Activated naive CD4-positive, alpha-beta T cell treated with anti-CD3 and anti-CD28 coated beads, Interleukin-2, amount 50 U/mL, for 24 hours (primary cell): Measurements from ENCODE around the gene G6PC3.
"Not testable (repeated sequence)": the region's sequence is repeated elsewhere in the genome, so short reads cannot be mapped to it uniquely, and the experiment has no call there.

Source experiments
- H3K27ac Mint-ChIP-seq: one replicate; pipeline ENCODE4 v1.8.0; 2021; ENCODE audit warnings: mild to moderate bottlenecking, mixed read lengths
- H3K27me3 Mint-ChIP-seq: one replicate; pipeline ENCODE4 v1.8.0; 2021; ENCODE audit warnings: mixed read lengths
- H3K36me3 Mint-ChIP-seq: one replicate; pipeline ENCODE4 v1.8.0; 2021; ENCODE audit warnings: mixed read lengths
- H3K4me1 Mint-ChIP-seq: one replicate; pipeline ENCODE4 v1.8.0; 2021; ENCODE audit warnings: mixed read lengths
- H3K4me3 Mint-ChIP-seq: one replicate; pipeline ENCODE4 v1.8.0; 2021; ENCODE audit warnings: mild to moderate bottlenecking, mixed read lengths
- H3K9me3 Mint-ChIP-seq: one replicate; pipeline ENCODE4 v1.8.0; 2021; ENCODE audit warnings: mixed read lengths

G6PC3 gene

DNA sequence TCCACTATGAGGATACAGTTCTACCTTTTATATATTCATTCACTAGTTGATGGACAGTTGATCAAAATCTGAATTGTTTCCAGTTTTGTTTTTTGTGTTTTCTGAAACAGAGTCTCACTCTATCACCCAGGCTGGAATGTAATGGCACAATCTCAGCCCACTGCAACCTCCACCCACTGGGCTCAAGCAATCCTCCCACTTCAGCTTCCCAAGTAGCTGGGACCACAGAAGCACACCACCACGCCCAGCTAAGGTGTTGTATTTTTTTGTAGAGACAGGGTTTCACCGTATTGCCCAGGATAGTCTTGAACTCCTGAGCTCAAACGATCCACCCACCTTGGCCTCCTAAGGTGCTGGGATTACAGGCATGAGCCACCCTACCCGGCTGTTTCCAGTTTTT is 25.0 kb upstream of the G6PC3 start:
- H3K4me3 Mint-ChIP-seq = no peak overlapping the region
- H3K27ac Mint-ChIP-seq = no peak overlapping the region
- H3K9me3 Mint-ChIP-seq = no peaks in the 10 kb centered on the region
- H3K4me1 Mint-ChIP-seq = peaks cover 14% of the 10 kb centered on the region
- peaks cover 4% of the 10 kb centered on the region for H3K36me3 Mint-ChIP-seq
- H3K27me3 Mint-ChIP-seq = no peaks in the 10 kb centered on the region

DNA sequence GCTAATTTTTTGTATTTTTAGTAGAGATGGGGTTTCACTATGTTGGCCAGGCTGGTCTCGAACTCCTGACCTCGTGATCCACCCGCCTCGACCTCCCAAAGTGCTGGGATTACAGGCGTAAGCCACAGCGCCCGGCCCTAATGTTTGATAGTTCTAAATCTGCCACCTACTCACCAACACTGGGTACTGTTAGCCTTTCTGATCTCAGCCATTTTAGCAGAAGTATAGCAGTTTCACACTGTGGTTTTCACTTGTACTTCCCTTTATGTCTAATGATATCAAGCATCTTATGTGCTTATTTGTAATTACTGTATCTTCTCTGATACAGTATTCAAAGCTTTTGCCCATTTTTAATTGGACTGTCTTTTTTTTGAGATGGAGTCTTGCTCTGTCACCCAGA is 23.6 kb upstream of the G6PC3 start:
- H3K27ac Mint-ChIP-seq, H3K36me3 Mint-ChIP-seq: not testable (repeated sequence)

DNA sequence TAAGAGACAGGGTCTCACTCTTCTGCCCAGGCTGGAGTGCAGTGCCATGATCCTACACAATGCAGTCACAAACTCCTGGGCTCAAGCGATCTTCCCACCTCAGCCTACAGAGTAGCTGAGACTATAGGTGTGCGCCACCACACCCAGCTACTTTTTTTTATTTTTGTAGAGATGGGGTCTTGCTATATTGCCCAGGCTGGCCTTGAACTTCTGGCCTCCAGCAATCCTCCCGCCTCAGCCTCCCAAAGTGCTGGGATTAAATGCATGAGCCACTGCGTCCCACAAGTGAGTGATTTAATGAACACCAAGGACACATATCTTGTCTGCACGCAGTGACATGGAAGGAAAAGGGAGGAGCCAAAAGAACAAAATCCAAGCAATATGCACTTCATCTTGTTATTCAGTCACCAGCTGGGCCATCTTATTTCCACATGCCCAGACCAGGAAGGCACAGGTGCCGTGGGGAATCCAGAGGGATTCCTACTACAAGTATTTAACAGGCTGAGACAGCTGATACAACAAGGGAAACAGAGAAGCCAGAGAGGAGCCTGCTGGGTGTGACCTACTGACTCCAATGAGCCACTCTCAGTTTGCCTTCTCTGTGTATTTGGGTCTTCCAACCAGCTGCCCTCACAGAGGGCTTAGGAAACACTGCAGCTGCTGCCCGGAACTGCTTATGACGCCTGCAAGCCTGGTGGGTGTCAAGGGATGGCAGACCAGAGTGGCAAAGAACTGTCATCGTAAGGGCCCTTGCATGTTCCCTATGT is 21.1 kb upstream of the G6PC3 start:
- H3K27ac Mint-ChIP-seq = no peak overlapping the region
- H3K9me3 Mint-ChIP-seq = no peaks in the 10 kb centered on the region
- no peaks in the 10 kb centered on the region for H3K27me3 Mint-ChIP-seq
- peaks cover 4% of the 10 kb centered on the region for H3K36me3 Mint-ChIP-seq
- peaks cover 18% of the 10 kb centered on the region for H3K4me1 Mint-ChIP-seq
- H3K4me3 Mint-ChIP-seq = no peak overlapping the region

More for the DNA sequence above, 23.6 kb upstream of the G6PC3 start:
- H3K4me1 Mint-ChIP-seq, H3K4me3 Mint-ChIP-seq, H3K9me3 Mint-ChIP-seq, H3K27me3 Mint-ChIP-seq: not testable (repeated sequence)

DNA sequence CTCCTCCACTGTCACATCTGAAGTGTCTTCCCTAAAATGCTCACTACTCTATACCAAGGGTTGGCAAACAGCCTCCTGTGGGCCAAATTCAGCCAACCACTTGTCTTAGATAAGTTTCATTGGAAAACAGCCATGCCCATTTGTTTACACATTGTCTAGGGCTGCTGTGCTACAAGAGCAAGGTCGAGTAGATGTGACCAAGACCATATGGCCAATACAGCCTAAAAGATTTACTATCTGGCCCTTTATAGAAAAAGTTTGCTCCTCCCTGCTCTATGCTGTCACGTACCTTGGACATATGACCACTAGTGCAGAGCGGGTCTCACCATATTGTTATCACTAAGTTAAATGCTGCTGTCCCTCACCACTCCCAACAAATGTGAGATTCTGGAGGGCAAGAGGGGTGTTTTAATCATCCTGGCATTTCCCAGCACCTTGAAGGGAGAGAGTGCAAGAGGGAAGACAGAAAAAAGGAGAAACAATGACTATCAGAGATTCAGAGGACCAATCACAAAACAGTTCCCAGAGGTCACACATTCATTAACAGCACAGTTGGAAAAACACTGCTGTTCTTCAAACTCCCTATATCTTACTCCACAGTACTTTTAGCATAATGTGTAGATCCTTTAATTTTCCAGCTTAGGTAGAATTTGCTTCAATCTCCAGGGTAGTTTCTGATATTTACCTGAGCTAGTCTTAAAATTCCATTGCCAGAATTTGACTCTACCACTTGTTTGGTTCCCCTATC is 17.2 kb upstream of the G6PC3 start:
- peaks cover 20% of the 10 kb centered on the region for H3K4me1 Mint-ChIP-seq
- no peak overlapping the region for H3K27ac Mint-ChIP-seq
- peaks cover 5% of the 10 kb centered on the region for H3K36me3 Mint-ChIP-seq
- H3K4me3 Mint-ChIP-seq = no peak overlapping the region
- no peaks in the 10 kb centered on the region for H3K9me3 Mint-ChIP-seq
- no peaks in the 10 kb centered on the region for H3K27me3 Mint-ChIP-seq

DNA sequence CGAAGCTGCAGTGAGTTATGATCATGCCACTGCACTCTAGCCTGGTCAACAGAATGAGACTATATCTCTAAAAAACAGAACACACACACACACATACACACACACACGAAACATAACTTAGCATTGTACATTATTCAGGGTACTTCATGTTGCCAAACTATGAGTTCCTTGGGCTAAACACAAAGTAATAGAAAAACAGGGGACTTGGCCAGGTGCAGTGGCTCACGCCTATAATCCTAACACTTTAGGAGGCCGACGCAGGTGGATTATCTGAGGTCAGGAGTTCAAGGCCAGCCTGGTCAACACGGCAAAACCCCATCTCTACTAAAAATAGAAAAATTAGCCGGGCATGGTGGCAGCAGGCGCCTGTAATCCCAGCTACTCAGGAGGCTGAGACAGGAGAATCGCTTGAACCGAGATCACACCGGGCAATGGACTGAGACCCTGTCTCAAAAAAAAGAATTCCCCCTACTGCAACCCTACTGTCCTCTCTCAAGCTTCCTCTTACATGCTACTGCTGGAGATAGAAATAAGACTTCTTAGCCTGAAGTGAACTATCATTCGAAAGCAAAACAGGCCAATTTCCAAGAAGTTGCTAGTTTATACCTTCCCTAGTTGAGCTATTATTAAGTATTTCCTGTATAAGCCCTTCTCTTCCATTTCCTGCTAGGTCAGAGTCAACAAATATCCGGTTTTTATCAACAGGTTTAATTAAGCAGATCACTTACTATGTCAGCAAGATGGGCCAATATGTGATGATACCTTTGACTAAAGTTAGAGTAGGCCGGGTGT is 11.2 kb upstream of the G6PC3 start:
- H3K9me3 Mint-ChIP-seq = no peaks in the 10 kb centered on the region
- H3K4me1 Mint-ChIP-seq = peaks cover 45% of the 10 kb centered on the region
- no peaks in the 10 kb centered on the region for H3K27me3 Mint-ChIP-seq
- no peak overlapping the region for H3K4me3 Mint-ChIP-seq
- H3K36me3 Mint-ChIP-seq = peaks cover 14% of the 10 kb centered on the region
- H3K27ac Mint-ChIP-seq = no peak overlapping the region

DNA sequence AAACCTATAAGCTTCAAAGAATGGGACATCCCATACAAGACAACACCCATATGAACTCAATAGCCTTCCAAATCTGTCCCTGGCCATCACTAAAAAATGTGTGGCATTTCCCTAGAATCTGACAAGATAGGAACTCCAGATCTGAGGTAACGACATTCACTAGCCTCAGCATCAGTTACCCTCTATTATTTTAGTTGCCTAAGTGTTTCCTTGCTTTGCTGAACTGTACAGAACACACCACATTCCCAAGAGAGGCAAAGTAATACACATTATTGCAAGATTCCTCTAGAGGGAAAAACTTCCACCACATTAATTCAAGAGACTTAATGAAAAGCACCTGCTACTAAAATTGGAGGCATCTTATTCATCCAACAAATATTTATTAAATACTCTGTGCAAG is 9.1 kb upstream of the G6PC3 start:
- H3K27me3 Mint-ChIP-seq = no peaks in the 10 kb centered on the region
- peaks cover 49% of the 10 kb centered on the region for H3K4me1 Mint-ChIP-seq
- no peaks in the 10 kb centered on the region for H3K9me3 Mint-ChIP-seq
- no peak overlapping the region for H3K4me3 Mint-ChIP-seq
- H3K27ac Mint-ChIP-seq = no peak overlapping the region
- H3K36me3 Mint-ChIP-seq = peaks cover 17% of the 10 kb centered on the region

GRCh38 chr17:44062871-44063270 is 7.7 kb upstream of the G6PC3 start:
- Mint-ChIP-seq H3K36me3 (peaks cover 17% of the 10 kb centered on the region), H3K4me3 (no peak overlapping the region), H3K27ac (no peak overlapping the region), H3K9me3 (no peaks in the 10 kb centered on the region), H3K4me1 (peaks cover 58% of the 10 kb centered on the region), H3K27me3 (no peaks in the 10 kb centered on the region)

DNA sequence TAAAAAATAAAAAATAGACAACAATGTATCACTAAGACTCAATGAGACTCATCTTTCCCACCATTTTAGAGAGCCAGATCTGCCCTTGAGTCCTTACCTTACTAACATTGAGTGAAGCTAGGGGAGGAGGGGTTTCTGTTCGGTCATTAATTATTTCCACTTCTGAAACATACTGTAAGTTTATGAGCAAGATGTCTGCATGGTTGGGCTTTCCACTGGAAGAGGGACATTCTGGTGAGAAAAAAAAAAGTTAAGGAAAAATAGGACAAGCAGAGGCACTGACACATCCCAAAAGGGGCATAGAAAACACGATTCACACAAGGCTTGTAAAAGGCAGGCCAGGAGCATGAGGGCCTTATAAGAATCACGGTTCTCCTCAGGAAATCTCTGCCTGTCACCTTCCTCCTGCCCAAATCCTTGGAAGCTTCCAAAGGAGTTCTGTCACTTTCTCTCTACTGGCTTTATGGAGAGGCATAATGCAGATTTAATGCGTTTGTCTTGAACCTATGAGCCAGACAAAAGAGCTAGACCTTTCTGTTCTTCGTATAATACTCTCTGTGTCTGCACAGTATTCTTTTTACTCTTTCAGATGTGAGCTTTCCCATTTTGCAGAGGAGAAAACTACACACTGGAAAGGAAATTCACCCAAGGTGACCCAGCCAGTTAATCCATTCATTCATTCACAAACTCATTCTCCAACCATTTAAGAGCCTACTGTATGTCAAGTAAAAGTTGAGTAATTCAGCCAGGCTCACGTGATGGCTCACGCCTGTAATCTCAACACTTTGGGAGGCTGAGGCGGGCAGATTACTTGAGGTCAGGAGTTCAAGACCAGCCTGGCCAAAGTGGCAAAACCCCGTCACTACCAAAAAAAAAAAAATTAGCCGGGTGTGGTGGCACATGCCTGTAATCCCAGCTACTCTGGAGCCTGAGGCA is 6.6 kb upstream of the G6PC3 start:
- Mint-ChIP-seq H3K4me1 (peaks cover 61% of the 10 kb centered on the region), H3K9me3 (no peaks in the 10 kb centered on the region), H3K27me3 (no peaks in the 10 kb centered on the region), H3K36me3 (peaks cover 16% of the 10 kb centered on the region), H3K27ac (peak overlapping the region; percentile 60), H3K4me3 (peak overlapping the region; percentile 68)

DNA sequence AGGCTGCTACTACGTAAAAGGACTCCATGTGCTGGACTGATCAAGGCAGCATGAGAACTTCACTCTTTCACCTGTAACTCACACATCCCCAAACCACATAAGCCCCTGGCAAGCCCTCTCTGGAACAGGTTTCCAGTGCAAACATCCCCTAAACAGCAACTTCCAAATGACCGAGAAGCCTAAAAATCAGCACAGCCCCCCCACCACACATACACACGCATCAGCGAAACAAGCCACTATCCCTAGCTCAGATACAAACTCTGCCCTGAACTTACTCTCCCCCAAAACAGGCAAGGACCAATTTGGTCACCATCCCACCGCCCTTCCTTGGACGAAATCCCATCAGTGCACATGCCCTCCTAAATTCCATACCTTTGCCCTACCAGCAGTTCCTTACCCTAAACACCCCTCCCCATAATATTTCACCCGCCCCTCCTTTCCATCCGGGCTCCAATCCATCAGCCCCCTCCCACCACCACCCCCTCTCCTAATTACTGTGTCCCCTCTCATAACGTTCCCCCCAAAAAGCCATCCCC is 4.8 kb upstream of the G6PC3 start:
- peak overlapping the region; percentile 85 for H3K27ac Mint-ChIP-seq
- H3K4me3 Mint-ChIP-seq = peak overlapping the region; percentile 97
- H3K27me3 Mint-ChIP-seq = no peaks in the 10 kb centered on the region
- no peaks in the 10 kb centered on the region for H3K9me3 Mint-ChIP-seq
- peaks cover 11% of the 10 kb centered on the region for H3K36me3 Mint-ChIP-seq
- H3K4me1 Mint-ChIP-seq = peaks cover 55% of the 10 kb centered on the region

GRCh38 chr17:44066204-44066930 is 4.2 kb upstream of the G6PC3 start, which contains the start of gene LSM12:
Gene LSM12 (minus strand): TSS chr17:44066671. CDS start chr17:44066587, 84 bp downstream.
- H3K27me3 Mint-ChIP-seq = no peaks in the 10 kb centered on the region
- H3K9me3 Mint-ChIP-seq = no peaks in the 10 kb centered on the region
- H3K36me3 Mint-ChIP-seq = peaks cover 10% of the 10 kb centered on the region
- peak within 1 kb of the TSS; percentile 97 for H3K4me3 Mint-ChIP-seq
- H3K4me1 Mint-ChIP-seq = peaks cover 57% of the 10 kb centered on the region
- peak within 1 kb of the TSS; percentile 99 for H3K27ac Mint-ChIP-seq

DNA sequence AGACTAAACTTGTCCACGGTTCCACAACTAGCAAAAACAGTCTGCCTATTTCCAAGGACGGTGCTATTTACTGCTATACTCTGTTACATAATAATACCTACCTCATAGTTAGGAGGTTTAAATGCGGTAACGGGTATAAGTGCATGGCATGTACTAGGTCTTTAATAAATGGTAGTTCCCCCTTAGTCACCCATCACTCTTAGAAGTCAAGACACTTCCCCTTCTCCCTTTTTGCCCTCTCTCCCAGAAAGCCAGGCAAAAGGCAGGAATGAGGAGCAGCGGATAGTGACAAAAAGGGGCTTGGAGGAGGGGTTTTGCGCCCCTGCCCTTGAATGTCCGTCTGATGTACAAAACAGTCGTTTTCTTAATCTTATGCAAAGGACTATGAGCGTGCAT is 3.0 kb upstream of the G6PC3 start:
- H3K36me3 Mint-ChIP-seq = peaks cover 6% of the 10 kb centered on the region
- no peaks in the 10 kb centered on the region for H3K27me3 Mint-ChIP-seq
- peaks cover 57% of the 10 kb centered on the region for H3K4me1 Mint-ChIP-seq
- H3K27ac Mint-ChIP-seq = no peak overlapping the region
- peak overlapping the region; percentile 97 for H3K4me3 Mint-ChIP-seq
- H3K9me3 Mint-ChIP-seq = no peaks in the 10 kb centered on the region

DNA sequence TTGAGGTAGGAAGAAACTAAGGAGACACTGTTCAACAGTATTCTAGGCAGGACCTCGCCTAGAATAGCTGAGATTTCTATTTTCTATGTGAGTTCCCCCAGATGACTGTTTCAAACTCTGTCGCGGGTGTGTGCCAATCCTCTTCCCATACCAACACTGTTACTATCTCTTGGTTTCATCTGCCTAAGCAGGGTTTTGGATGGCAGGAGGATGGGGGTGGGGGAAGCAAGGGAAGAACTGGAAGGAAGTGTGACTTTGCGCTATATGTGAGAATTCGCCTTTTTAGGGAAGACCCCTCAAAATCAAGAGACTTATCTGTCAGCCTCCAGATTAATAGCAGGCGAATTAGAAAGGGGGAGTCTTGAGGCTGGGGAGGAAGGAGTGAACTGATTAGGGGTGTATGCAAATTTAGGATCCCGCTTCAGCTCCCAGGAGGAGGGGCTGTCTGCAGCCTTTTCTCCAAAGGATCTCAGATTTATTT is 521 bp upstream of the G6PC3 start:
- peak overlapping the region; percentile 98 for H3K27ac Mint-ChIP-seq
- H3K4me1 Mint-ChIP-seq = peaks cover 51% of the 10 kb centered on the region
- no peaks in the 10 kb centered on the region for H3K9me3 Mint-ChIP-seq

GRCh38 chr17:44071198-44071520 is 624 bp downstream of the G6PC3 start:
- H3K9me3 Mint-ChIP-seq = no peaks in the 10 kb centered on the region
- no peaks in the 10 kb centered on the region for H3K36me3 Mint-ChIP-seq
- H3K4me1 Mint-ChIP-seq = peaks cover 44% of the 10 kb centered on the region
- H3K27me3 Mint-ChIP-seq = no peaks in the 10 kb centered on the region
- H3K27ac Mint-ChIP-seq = peak overlapping the region; percentile 98
- H3K4me3 Mint-ChIP-seq = peak overlapping the region; percentile 93

More for the DNA sequence above, 521 bp upstream of the G6PC3 start:
- peaks cover 3% of the 10 kb centered on the region for H3K36me3 Mint-ChIP-seq
- H3K27me3 Mint-ChIP-seq = no peaks in the 10 kb centered on the region
- H3K4me3 Mint-ChIP-seq = peak overlapping the region; percentile 93

- Mint-ChIP-seq H3K27ac (peak overlapping the region; percentile 98), H3K4me1 (peaks cover 40% of the 10 kb centered on the region), H3K36me3 (no peaks in the 10 kb centered on the region), H3K4me3 (peak overlapping the region; percentile 93), H3K27me3 (no peaks in the 10 kb centered on the region), H3K9me3 (no peaks in the 10 kb centered on the region)
Measured at GRCh38 chr17:44071772-44072171, 1.2 kb downstream of the G6PC3 start.
